RWPE2 (cell line): Measurements from ENCODE around the gene CCS.

Experiments used
- ATAC-seq: fragments of 200-7000 bp; cut with Tn5 transposase; 3 replicates; pipeline ENCODE4 v1.9.1; 2021; ENCODE audit warnings: low read depth
- DNase-seq: peaks from one replicate; pipeline ENCODE4 v3.0.0-alpha.2; 2020; ENCODE audit warnings: low spot score
- H3K27ac ChIP-seq: fragments of 450-650 bp; 2 replicates; pipeline ENCODE4 v1.5.1; 2017; ENCODE audit warnings: mild to moderate bottlenecking; ENCODE audit not compliant: poor library complexity, severe bottlenecking
- H3K27me3 ChIP-seq: fragments of 250-450 bp; sonication (Bioruptor Pico); 2 replicates; pipeline ENCODE4 v1.5.1; 2021; ENCODE audit warnings: mild to moderate bottlenecking, moderate library complexity; ENCODE audit not compliant: insufficient read depth, poor library complexity, severe bottlenecking
- H3K36me3 ChIP-seq: fragments of 250-450 bp; sonication (Bioruptor Pico); 2 replicates; pipeline ENCODE4 v1.5.1; 2020; ENCODE audit warnings: low read depth, mild to moderate bottlenecking, moderate library complexity
- H3K4me1 ChIP-seq: fragments of 250-450 bp; sonication (Bioruptor Pico); 2 replicates; pipeline ENCODE4 v1.5.1; 2021; ENCODE audit warnings: mild to moderate bottlenecking, moderate library complexity; ENCODE audit not compliant: insufficient read depth, poor library complexity, severe bottlenecking
- H3K4me3 ChIP-seq: fragments of 250-450 bp; sonication (Bioruptor Pico); 2 replicates; pipeline ENCODE4 v1.5.1; 2021; ENCODE audit warnings: mild to moderate bottlenecking, moderate library complexity; ENCODE audit not compliant: severe bottlenecking
- H3K9me3 ChIP-seq: fragments of 250-450 bp; sonication (Bioruptor Pico); 2 replicates; pipeline ENCODE4 v1.5.1; 2021; ENCODE audit warnings: mild to moderate bottlenecking, moderate library complexity; ENCODE audit not compliant: severe bottlenecking
- CTCF ChIP-seq: fragments of 450-650 bp; IDR thresholded peaks from one replicate; pipeline ENCODE4 v1.5.1; 2017; ENCODE audit warnings: mild to moderate bottlenecking, moderate library complexity; ENCODE audit not compliant: poor library complexity, severe bottlenecking

Gene CCS

GRCh38 chr11:66556086-66556485 lies 36.9 kb upstream of the CCS start:
- no peak overlapping the region for H3K27ac ChIP-seq
- H3K9me3 ChIP-seq, result no peaks in the 10 kb centered on the region
- no peaks in the 10 kb centered on the region for H3K4me1 ChIP-seq
- no peaks in the 10 kb centered on the region for H3K36me3 ChIP-seq
- H3K27me3 ChIP-seq, result peaks cover 3% of the 10 kb centered on the region
- TF ChIP-seq CTCF, result no peak
- ATAC-seq (no peak), DNase-seq (no peak)
- H3K4me3 ChIP-seq, result no peak overlapping the region

- TF ChIP-seq CTCF, result no peak
- no peak for DNase-seq
- Histone ChIP-seq H3K27me3 (peaks cover 3% of the 10 kb centered on the region), H3K36me3 (no peaks in the 10 kb centered on the region), H3K27ac (no peak overlapping the region), H3K9me3 (no peaks in the 10 kb centered on the region), H3K4me1 (no peaks in the 10 kb centered on the region), H3K4me3 (no peak overlapping the region)
- no peak for ATAC-seq
Measured at GRCh38 chr11:66557733-66558326, 35.2 kb upstream of the CCS start.

GRCh38 chr11:66559142-66559865 lies 33.7 kb upstream of the CCS start:
- Histone ChIP-seq H3K4me1 (no peaks in the 10 kb centered on the region), H3K9me3 (no peaks in the 10 kb centered on the region), H3K4me3 (no peak overlapping the region), H3K27me3 (peaks cover 3% of the 10 kb centered on the region), H3K36me3 (no peaks in the 10 kb centered on the region), H3K27ac (no peak overlapping the region)
- TF ChIP-seq CTCF, result no peak
- DNase-seq (no peak), ATAC-seq (peak; percentile 35; the same call in 2 of the 3 replicates)

GRCh38 chr11:66559866-66560676 lies 32.9 kb upstream of the CCS start:
- no peaks in the 10 kb centered on the region for H3K4me1 ChIP-seq
- DNase-seq (no peak), ATAC-seq (no peak)
- H3K27me3 ChIP-seq, result peaks cover 3% of the 10 kb centered on the region
- H3K4me3 ChIP-seq, result no peak overlapping the region
- TF ChIP-seq CTCF, result no peak
- no peak overlapping the region for H3K27ac ChIP-seq
- H3K36me3 ChIP-seq, result no peaks in the 10 kb centered on the region
- no peaks in the 10 kb centered on the region for H3K9me3 ChIP-seq
